Endothelial cell (in vitro differentiated cells): Measurements from ENCODE around the gene CTNNAL1. TPM values are rescaled to one million over a fixed set of nuclear protein-coding genes. Genes with fewer than 3 reads are reported as not detected.

Experiments
- DNase-seq: peaks from one replicate; pipeline ENCODE4 v3.0.0; 2021; ENCODE audit warnings: low spot score
- H3K27ac Mint-ChIP-seq: one replicate; pipeline ENCODE4 v1.8.0; 2021; ENCODE audit warnings: mixed read lengths, inconsistent platforms; ENCODE audit not compliant: unreplicated experiment
- H3K27me3 Mint-ChIP-seq: one replicate; pipeline ENCODE4 v1.8.0; 2021; ENCODE audit warnings: mild to moderate bottlenecking, moderate library complexity, mixed read lengths, inconsistent platforms; ENCODE audit not compliant: unreplicated experiment
- H3K36me3 Mint-ChIP-seq: one replicate; pipeline ENCODE4 v1.8.0; 2021; ENCODE audit warnings: mild to moderate bottlenecking, low read depth, mixed read lengths, inconsistent platforms; ENCODE audit not compliant: unreplicated experiment
- H3K4me1 Mint-ChIP-seq: one replicate; pipeline ENCODE4 v1.8.0; 2021; ENCODE audit warnings: mild to moderate bottlenecking, mixed read lengths, inconsistent platforms; ENCODE audit not compliant: unreplicated experiment
- H3K4me3 Mint-ChIP-seq: one replicate; pipeline ENCODE4 v1.8.0; 2021; ENCODE audit warnings: mild to moderate bottlenecking, mixed read lengths, inconsistent platforms; ENCODE audit not compliant: unreplicated experiment
- H3K9me3 Mint-ChIP-seq: one replicate; pipeline ENCODE4 v1.8.0; 2021; ENCODE audit warnings: mixed read lengths, inconsistent platforms; ENCODE audit not compliant: unreplicated experiment
- CTCF ChIP-seq: fragments of 200-600 bp; sonication (generic); IDR thresholded peaks from one replicate; pipeline ENCODE4 v1.5.0; 2021; ENCODE audit warnings: antibody characterized with exemption; ENCODE audit not compliant: unreplicated experiment
- microRNA-seq: library from miRNA; unstranded; fragments of <30 nt; microRNA quantifications from one replicate; pipeline ENCODE4, GENCODE V29; 2020; ENCODE audit not compliant: unreplicated experiment
- total RNA-seq: library from RNA; stranded (reverse); fragmentation: NEBNext Ultra II Directional; extraction: Animal tissue kit (Norgen Biotek cat#: 25700); gene quantifications from one replicate; pipeline ENCODE4 v1.2.1, GENCODE V29; 2021; ENCODE audit not compliant: unreplicated experiment

The CTNNAL1 gene
- total RNA-seq, 1 donor from 2014 or later, result 31.2 TPM

- Mint-ChIP-seq H3K4me3 (no peak overlapping the region), H3K4me1 (peaks cover 11% of the 10 kb centered on the region), H3K27me3 (peaks cover 2% of the 10 kb centered on the region), H3K27ac (no peak overlapping the region), H3K9me3 (no peaks in the 10 kb centered on the region), H3K36me3 (peaks cover 36% of the 10 kb centered on the region)
- DNase-seq, result no peak
- no peak for TF ChIP-seq CTCF
Observed at GRCh38 chr9:108897324-108898096, 115.8 kb downstream of the CTNNAL1 start.

- Mint-ChIP-seq H3K4me1 (peaks cover 11% of the 10 kb centered on the region), H3K27ac (no peak overlapping the region), H3K36me3 (peaks cover 37% of the 10 kb centered on the region), H3K27me3 (no peaks in the 10 kb centered on the region), H3K9me3 (no peaks in the 10 kb centered on the region), H3K4me3 (no peak overlapping the region)
- no peak for DNase-seq
- no peak for TF ChIP-seq CTCF
Observed at GRCh38 chr9:108894225-108894997, 118.9 kb downstream of the CTNNAL1 start.

Small RNA genes lying within 50 kb of the gene (microRNA-seq; reads per million reads assigned to microRNA genes)
- 127 reads per million, percentile 83 among the genes with 10 or more reads in this experiment for gene MIR32

Other genes with a start within 250 kb of the CTNNAL1 start
- gene ACTL7B, start 157.5 kb downstream of the CTNNAL1 start, total RNA-seq, result not detected
- not detected for gene ACTL7A, start 151.2 kb downstream of the CTNNAL1 start, total RNA-seq
- 23.2 TPM for gene ELP1, start 79.4 kb downstream of the CTNNAL1 start, total RNA-seq
- gene ABITRAM, start 79.1 kb downstream of the CTNNAL1 start, total RNA-seq, result 14.8 TPM
- 32.6 TPM for gene TMEM245, start 106.4 kb upstream of the CTNNAL1 start, total RNA-seq
- gene FRRS1L, start 153.8 kb upstream of the CTNNAL1 start, total RNA-seq, result 0.03 TPM